Fibroblast of villous mesenchyme (primary cell): ENCODE measurements around the gene ACCSL. TPM values are rescaled to one million over a fixed set of nuclear protein-coding genes. Genes with fewer than 3 reads are reported as not detected.

Source experiments
- DNase-seq: peaks from one replicate; pipeline ENCODE4 v3.0.0-alpha.2; 2010; ENCODE audit warnings: low read depth
- H3K4me3 ChIP-seq: 2 replicates; pipeline ENCODE4 v1.5.1; 2011; ENCODE audit warnings: low read depth, mild to moderate bottlenecking, low read length
- CTCF ChIP-seq: IDR thresholded peaks from 2 replicates; pipeline ENCODE4 v1.5.1; 2012; ENCODE audit warnings: low read depth, mild to moderate bottlenecking, low read length; ENCODE audit not compliant: insufficient read depth
- total RNA-seq: library from RNA; depleted of rRNA; stranded (reverse); fragments of >200 nt; gene quantifications from 2 replicates; pipeline ENCODE4 v1.2.3, GENCODE V29; 2012

Gene ACCSL
- total RNA-seq, 1 donor: under 0.01 TPM

GRCh38 chr11:44005063-44005701 is 42.6 kb upstream of the ACCSL start:
- TF ChIP-seq CTCF: no peak
- DNase-seq: no peak
- no peak overlapping the region for H3K4me3 ChIP-seq

DNA sequence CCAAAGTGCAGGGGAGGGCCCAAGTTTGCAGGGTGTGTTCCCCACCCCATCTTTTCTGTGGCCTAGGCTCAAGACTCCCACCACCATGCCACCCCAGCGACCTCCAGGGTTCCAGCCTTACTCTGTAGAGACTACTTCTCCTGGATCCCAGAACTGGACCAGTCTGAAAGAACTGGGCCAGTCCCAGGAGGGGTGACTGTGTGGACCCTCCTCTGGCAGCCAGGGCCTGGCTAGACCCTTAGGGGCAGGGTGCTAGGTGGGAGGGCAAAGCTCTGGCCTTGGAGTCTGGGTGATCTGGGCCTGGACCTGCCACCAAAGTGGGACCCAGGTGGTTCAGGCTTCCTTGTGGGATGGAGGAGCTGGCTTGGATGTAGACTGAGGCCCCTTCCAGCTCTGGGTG is 41.8 kb upstream of the ACCSL start:
- H3K4me3 ChIP-seq: no peak overlapping the region
- TF ChIP-seq CTCF: no peak

DNA sequence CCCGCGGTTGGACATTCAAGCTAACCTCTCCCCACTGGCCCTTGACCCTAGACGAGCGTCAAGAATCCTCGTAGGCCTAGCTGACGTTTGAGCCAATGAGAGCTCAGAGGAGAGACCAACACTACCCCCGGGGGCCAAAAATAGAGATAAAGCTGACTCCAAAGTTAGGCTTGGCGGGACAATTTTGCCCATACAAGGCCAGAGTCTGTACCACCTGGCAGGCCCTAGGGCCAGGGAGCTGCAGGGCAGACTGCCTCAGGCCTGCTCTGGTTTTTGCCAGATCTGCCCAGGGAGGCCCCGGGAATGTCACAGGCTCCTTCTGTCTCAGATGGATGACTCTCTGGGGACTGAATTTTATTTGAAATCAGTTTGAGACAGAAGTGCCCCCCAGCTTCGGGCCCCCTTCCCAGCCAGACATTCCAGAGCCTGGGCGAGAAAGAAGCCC is 40.8 kb upstream of the ACCSL start:
- TF ChIP-seq CTCF: no peak
- no peak for DNase-seq
- no peak overlapping the region for H3K4me3 ChIP-seq

More for the DNA sequence above, 41.8 kb upstream of the ACCSL start:
- no peak for DNase-seq

GRCh38 chr11:44007481-44008087 is 40.2 kb upstream of the ACCSL start:
- no peak overlapping the region for H3K4me3 ChIP-seq
- TF ChIP-seq CTCF: no peak
- no peak for DNase-seq

- DNase-seq: no peak
- TF ChIP-seq CTCF: no peak
- no peak overlapping the region for H3K4me3 ChIP-seq
These were observed 39.7 kb upstream of the ACCSL start for GRCh38 chr11:44008088-44008501.

DNA sequence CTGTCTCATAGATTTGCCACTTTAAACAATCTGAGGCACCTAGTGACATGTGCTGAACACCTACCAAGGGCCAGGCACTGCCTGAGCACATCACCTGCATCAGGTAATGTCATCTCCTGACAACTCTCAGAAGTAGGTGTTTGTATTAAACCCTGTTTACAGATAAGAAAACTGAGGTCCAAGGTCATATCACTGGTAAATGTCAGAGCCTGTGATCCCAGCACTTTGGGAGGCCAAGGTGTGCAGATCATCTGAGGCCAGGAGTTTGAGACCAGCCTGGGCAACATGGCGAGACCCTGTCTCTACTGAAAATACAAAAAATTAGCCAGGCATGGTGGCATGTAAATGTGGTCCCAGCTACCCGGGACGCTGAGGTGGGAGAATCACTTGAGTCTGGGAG is 39.1 kb upstream of the ACCSL start:
- no peak for DNase-seq
- no peak overlapping the region for H3K4me3 ChIP-seq
- no peak for TF ChIP-seq CTCF
